Measurements from ENCODE around the gene ADARB2. TPM values are rescaled to one million over a fixed set of nuclear protein-coding genes. Genes with fewer than 3 reads are reported as not detected.

Gene ADARB2
- total and polyA plus RNA-seq, 10 of the 15 experiments (the other 5 are each of a cell fraction or from before 2014, with no cell fraction given): 0.02 to 4.1 (median 0.76) TPM

GRCh38 chr10:1327759-1328158, 409.6 kb downstream of the ADARB2 start:
- POLR2A ChIA-PET: no interaction called here
- CTCF ChIA-PET: no interaction called here
- no peak overlapping the region for H2AFZ ChIP-seq (ENCODE audit: control insufficient read depth, low read depth, low read length)
- no peak for DNase-seq (ENCODE audit: low read depth, low spot score)
- no peaks in the 10 kb centered on the region; the same call in 2 of the 3 replicates for H3K9me3 ChIP-seq (replicated peaks; ENCODE audit: control insufficient read depth, insufficient read depth, low read length)
- no peaks in the 10 kb centered on the region for H3K4me1 ChIP-seq (ENCODE audit: control insufficient read depth, insufficient read depth, low read length)
- no peak overlapping the region for H3K4me2 ChIP-seq (ENCODE audit: control insufficient read depth, insufficient read depth)
- in situ Hi-C loops (cut with MboI) (no loop called here), intact Hi-C loops (cut with micrococcal nuclease; ENCODE audit: unreplicated experiment) (no loop called here)
- SMC1A ChIA-PET (ENCODE audit: uncharacterized antibody, unreplicated experiment): no interaction called here
- H3K9ac ChIP-seq (ENCODE audit: control insufficient read depth, insufficient read depth, low read length): no peak overlapping the region
- TF ChIP-seq E2F8 (IDR thresholded peaks at IDR 0.05; ENCODE audit: low read depth, partially characterized antibody) (no peak), SUZ12 (IDR thresholded peaks at IDR 0.05; ENCODE audit: unreplicated experiment) (no peak), CHD4 (IDR thresholded peaks at IDR 0.05) (no peak), IKZF2 (IDR thresholded peaks at IDR 0.05) (no peak), BCLAF1 (IDR thresholded peaks at IDR 0.05) (no peak), NFIC (IDR thresholded peaks at IDR 0.05; ENCODE audit: low read depth, low read length) (no peak), E4F1 (IDR thresholded peaks at IDR 0.05; ENCODE audit: borderline replicate concordance, partially characterized antibody) (no peak), NR2F1 (conservative IDR thresholded peaks at IDR 0.05) (no peak), KAT2A (conservative IDR thresholded peaks at IDR 0.05; ENCODE audit: control insufficient read depth, low read depth, low read length) (no peak), RAD21 (IDR thresholded peaks at IDR 0.05; ENCODE audit: insufficient read depth, low read depth, low read length) (no peak), SIN3A (IDR thresholded peaks at IDR 0.05; ENCODE audit: low read depth, low read length) (no peak), HCFC1 (IDR thresholded peaks at IDR 0.05; ENCODE audit: low read length) (no peak), IRF5 (IDR thresholded peaks at IDR 0.05; ENCODE audit: borderline replicate concordance) (no peak), SREBF2 (IDR thresholded peaks at IDR 0.05; ENCODE audit: low read length) (no peak), ZNF384 (IDR thresholded peaks at IDR 0.05; ENCODE audit: borderline replicate concordance, low read depth, low read length) (no peak)
- BruUV-seq (replicated peaks): no TSS peak
- no peak overlapping the region for H3K27ac ChIP-seq (ENCODE audit: control insufficient read depth, insufficient read depth)
- no peak overlapping the region for H3K4me3 ChIP-seq
- H3K79me2 ChIP-seq (ENCODE audit: control insufficient read depth, insufficient read depth, low read length): no peaks in the 10 kb centered on the region
- no peaks in the 10 kb centered on the region for H3K27me3 ChIP-seq (replicated peaks in 1 of 2; ENCODE audit: control insufficient read depth in 2 of 2, insufficient read depth in 2 of 2, low read length in 1 of 2)
- RAD21 ChIA-PET (ENCODE audit: unreplicated experiment): no interaction called here
- ATAC-seq: no peak
- FAIRE-seq: no peak
- no peaks in the 10 kb centered on the region for H4K20me1 ChIP-seq (ENCODE audit: control insufficient read depth, insufficient read depth)
- WGBS (ENCODE audit: insufficient coverage, insufficient replicate concordance, low lambda C conversion rate, missing lambda C conversion rate): 62% methylated on average over 15 of the region's 15 CpGs
- no peaks in the 10 kb centered on the region for H3K36me3 ChIP-seq (ENCODE audit: control insufficient read depth in 2 of 2, insufficient read depth in 2 of 2, low read length in 1 of 2)

Measured in GM12878 (cell line).